ENCODE measurements around the gene SH3GL1. TPM values are rescaled to one million over a fixed set of nuclear protein-coding genes. Genes with fewer than 3 reads are reported as not detected.

Gene SH3GL1
- polyA plus RNA-seq, 1 donor: 120 TPM

GRCh38 chr19:4399812-4400134 lies 574 bp downstream of the SH3GL1 start:
- DNase-seq: peak in 1 of 2 donors; percentile 81
- Histone ChIP-seq H3K4me1 (ENCODE audit: control insufficient read depth, insufficient read depth, low read length) (peaks cover 45% of the 10 kb centered on the region), H3K27ac (ENCODE audit: low read length) (peak overlapping the region; percentile 91), H3K27me3 (ENCODE audit: control insufficient read depth, insufficient read depth, low read length) (no peaks in the 10 kb centered on the region), H3K4me3 (ENCODE audit: low read length) (peak overlapping the region; percentile 94), H3K9me3 (ENCODE audit: control insufficient read depth, low read depth, low read length) (no peaks in the 10 kb centered on the region), H3K36me3 (ENCODE audit: control insufficient read depth, insufficient read depth, low read length) (peaks cover 21% of the 10 kb centered on the region)
- no CpG with 5 or more reads among the region's 12 CpGs for WGBS (ENCODE audit: insufficient coverage, low lambda C conversion rate)

- Histone ChIP-seq H3K4me1 (ENCODE audit: control insufficient read depth, insufficient read depth, low read length) (peaks cover 57% of the 10 kb centered on the region), H3K27me3 (ENCODE audit: control insufficient read depth, insufficient read depth, low read length) (no peaks in the 10 kb centered on the region), H3K36me3 (ENCODE audit: control insufficient read depth, insufficient read depth, low read length) (peaks cover 22% of the 10 kb centered on the region), H3K27ac (ENCODE audit: low read length) (peak overlapping the region; percentile 91), H3K4me3 (ENCODE audit: low read length) (no peak overlapping the region), H3K9me3 (ENCODE audit: control insufficient read depth, low read depth, low read length) (no peaks in the 10 kb centered on the region)
- peak in 1 of 2 donors; percentile 38 for DNase-seq
- 83% methylated on average over 3 of the region's 15 CpGs for WGBS (ENCODE audit: insufficient coverage, low lambda C conversion rate)
Observed at GRCh38 chr19:4396949-4397783, 3.2 kb downstream of the SH3GL1 start.

GRCh38 chr19:4393947-4394590 lies 6.3 kb downstream of the SH3GL1 start:
- H3K27ac ChIP-seq (ENCODE audit: low read length): peak overlapping the region; percentile 50
- no peak overlapping the region for H3K4me3 ChIP-seq (ENCODE audit: low read length)
- DNase-seq: no peak

GRCh38 chr19:4391701-4392483 lies 8.5 kb downstream of the SH3GL1 start:
- DNase-seq: peak in 1 of 2 donors; percentile 73

More at GRCh38 chr19:4393947-4394590, 6.3 kb downstream of the SH3GL1 start:
- peaks cover 75% of the 10 kb centered on the region for H3K4me1 ChIP-seq (ENCODE audit: control insufficient read depth, insufficient read depth, low read length)
- H3K36me3 ChIP-seq (ENCODE audit: control insufficient read depth, insufficient read depth, low read length): peaks cover 30% of the 10 kb centered on the region
- no peaks in the 10 kb centered on the region for H3K27me3 ChIP-seq (ENCODE audit: control insufficient read depth, insufficient read depth, low read length)
- no peaks in the 10 kb centered on the region for H3K9me3 ChIP-seq (ENCODE audit: control insufficient read depth, low read depth, low read length)
- WGBS (ENCODE audit: insufficient coverage, low lambda C conversion rate): 60% methylated on average over 2 of the region's 8 CpGs

GRCh38 chr19:4391306-4391693 lies 9.0 kb downstream of the SH3GL1 start:
- 33% methylated on average over 2 of the region's 9 CpGs for WGBS (ENCODE audit: insufficient coverage, low lambda C conversion rate)
- Histone ChIP-seq H3K36me3 (ENCODE audit: control insufficient read depth, insufficient read depth, low read length) (peaks cover 28% of the 10 kb centered on the region), H3K27me3 (ENCODE audit: control insufficient read depth, insufficient read depth, low read length) (no peaks in the 10 kb centered on the region), H3K4me1 (ENCODE audit: control insufficient read depth, insufficient read depth, low read length) (peaks cover 76% of the 10 kb centered on the region), H3K9me3 (ENCODE audit: control insufficient read depth, low read depth, low read length) (no peaks in the 10 kb centered on the region), H3K4me3 (ENCODE audit: low read length) (no peak overlapping the region), H3K27ac (ENCODE audit: low read length) (peak overlapping the region; percentile 96)
- DNase-seq: peak; percentile 81 to 94

More at GRCh38 chr19:4391701-4392483, 8.5 kb downstream of the SH3GL1 start:
- WGBS (ENCODE audit: insufficient coverage, low lambda C conversion rate): no CpG with 5 or more reads among the region's 20 CpGs
- Histone ChIP-seq H3K9me3 (ENCODE audit: control insufficient read depth, low read depth, low read length) (no peaks in the 10 kb centered on the region), H3K4me1 (ENCODE audit: control insufficient read depth, insufficient read depth, low read length) (peaks cover 75% of the 10 kb centered on the region), H3K27ac (ENCODE audit: low read length) (peak overlapping the region; percentile 96), H3K4me3 (ENCODE audit: low read length) (no peak overlapping the region), H3K36me3 (ENCODE audit: control insufficient read depth, insufficient read depth, low read length) (peaks cover 32% of the 10 kb centered on the region), H3K27me3 (ENCODE audit: control insufficient read depth, insufficient read depth, low read length) (no peaks in the 10 kb centered on the region)

- DNase-seq: peak; percentile 90 to 95
- peaks cover 80% of the 10 kb centered on the region for H3K4me1 ChIP-seq (ENCODE audit: control insufficient read depth, insufficient read depth, low read length)
Observed at GRCh38 chr19:4390567-4391305, 9.6 kb downstream of the SH3GL1 start.

GRCh38 chr19:4390017-4390566 lies 10.3 kb downstream of the SH3GL1 start:
- peak in 1 of 2 donors; percentile 53 for DNase-seq

More at GRCh38 chr19:4390567-4391305, 9.6 kb downstream of the SH3GL1 start:
- peak overlapping the region; percentile 8 for H3K4me3 ChIP-seq (ENCODE audit: low read length)
- H3K27ac ChIP-seq (ENCODE audit: low read length): peak overlapping the region; percentile 96
- H3K9me3 ChIP-seq (ENCODE audit: control insufficient read depth, low read depth, low read length): no peaks in the 10 kb centered on the region
- WGBS (ENCODE audit: insufficient coverage, low lambda C conversion rate): no CpG with 5 or more reads among the region's 21 CpGs
- H3K36me3 ChIP-seq (ENCODE audit: control insufficient read depth, insufficient read depth, low read length): peaks cover 26% of the 10 kb centered on the region
- no peaks in the 10 kb centered on the region for H3K27me3 ChIP-seq (ENCODE audit: control insufficient read depth, insufficient read depth, low read length)

GRCh38 chr19:4389511-4390016 lies 10.8 kb downstream of the SH3GL1 start:
- Histone ChIP-seq H3K9me3 (ENCODE audit: control insufficient read depth, low read depth, low read length) (no peaks in the 10 kb centered on the region), H3K4me3 (ENCODE audit: low read length) (peak overlapping the region; percentile 4), H3K27ac (ENCODE audit: low read length) (peak overlapping the region; percentile 96), H3K36me3 (ENCODE audit: control insufficient read depth, insufficient read depth, low read length) (peaks cover 22% of the 10 kb centered on the region), H3K4me1 (ENCODE audit: control insufficient read depth, insufficient read depth, low read length) (peaks cover 84% of the 10 kb centered on the region), H3K27me3 (ENCODE audit: control insufficient read depth, insufficient read depth, low read length) (no peaks in the 10 kb centered on the region)
- no peak for DNase-seq
- WGBS (ENCODE audit: insufficient coverage, low lambda C conversion rate): no CpG with 5 or more reads among the region's 17 CpGs

More at GRCh38 chr19:4390017-4390566, 10.3 kb downstream of the SH3GL1 start:
- peaks cover 84% of the 10 kb centered on the region for H3K4me1 ChIP-seq (ENCODE audit: control insufficient read depth, insufficient read depth, low read length)
- H3K27me3 ChIP-seq (ENCODE audit: control insufficient read depth, insufficient read depth, low read length): no peaks in the 10 kb centered on the region
- peak overlapping the region; percentile 96 for H3K27ac ChIP-seq (ENCODE audit: low read length)
- H3K36me3 ChIP-seq (ENCODE audit: control insufficient read depth, insufficient read depth, low read length): peaks cover 24% of the 10 kb centered on the region
- no peaks in the 10 kb centered on the region for H3K9me3 ChIP-seq (ENCODE audit: control insufficient read depth, low read depth, low read length)
- H3K4me3 ChIP-seq (ENCODE audit: low read length): peak overlapping the region; percentile 8
- 50% methylated on average over 1 of the region's 12 CpGs for WGBS (ENCODE audit: insufficient coverage, low lambda C conversion rate)

GRCh38 chr19:4389064-4389375 lies 11.3 kb downstream of the SH3GL1 start:
- WGBS (ENCODE audit: insufficient coverage, low lambda C conversion rate): no CpG with 5 or more reads among the region's 9 CpGs
- no peaks in the 10 kb centered on the region for H3K9me3 ChIP-seq (ENCODE audit: control insufficient read depth, low read depth, low read length)

More at GRCh38 chr19:4389064-4389375, 11.3 kb downstream of the SH3GL1 start:
- Histone ChIP-seq H3K27ac (ENCODE audit: low read length) (peak overlapping the region; percentile 96), H3K4me1 (ENCODE audit: control insufficient read depth, insufficient read depth, low read length) (peaks cover 82% of the 10 kb centered on the region), H3K4me3 (ENCODE audit: low read length) (no peak overlapping the region), H3K36me3 (ENCODE audit: control insufficient read depth, insufficient read depth, low read length) (peaks cover 28% of the 10 kb centered on the region), H3K27me3 (ENCODE audit: control insufficient read depth, insufficient read depth, low read length) (no peaks in the 10 kb centered on the region)
- DNase-seq: no peak

Measured in large intestine (tissue), 3 donors.